HepG2 (cell line): ENCODE results near the gene RAC2. TPM values are rescaled to one million over a fixed set of nuclear protein-coding genes. Genes with fewer than 3 reads are reported as not detected.

Experiments used
- ATAC-seq: fragments of 200-7000 bp; cut with Tn5 transposase; 3 replicates; pipeline ENCODE4 v1.9.1; 2020; ENCODE audit warnings: mild to moderate bottlenecking, moderate library complexity
- BruUV-seq: library from RNA; stranded (reverse); fragments of 400-500 nt; replicated peaks from 2 replicates; lab custom pipeline; 2021; lab: Mats Ljungman, UMichigan
- CTCF ChIA-PET: fragments of 300-600 bp; formaldehyde crosslinking; extraction: SDS; loops from one replicate; lab custom pipeline; 2021; ENCODE audit warnings: low total read pairs, inconsistent platforms, low intra/inter-chr PET ratio; lab: Yijun Ruan, JAX
- POLR2A ChIA-PET: fragments of 350-600 bp; sonication (Branson Sonifier 250); formaldehyde crosslinking; loops from one replicate; lab custom pipeline; 2020; ENCODE audit warnings: antibody characterized with exemption, inconsistent platforms; lab: Yijun Ruan, JAX
- DNase-seq: peaks from one replicate; pipeline ENCODE4 v3.0.0-alpha.2; 2015; ENCODE audit warnings: low spot score
- FAIRE-seq: peaks from 3 replicates; lab custom pipeline; 2011; peaks lifted over from hg19 to GRCh38; lab: Jason Lieb, UNC
- H2AFZ ChIP-seq: one replicate; pipeline ENCODE4 v1.6.1; 2011; ENCODE audit warnings: low read length, inconsistent platforms
- H3K27ac ChIP-seq: fragments of 300-600 bp; 3 replicates; pipeline ENCODE4 v1.8.0; 2011; ENCODE audit warnings: mixed run types, mild to moderate bottlenecking, mixed read lengths, low read length, inconsistent platforms; ENCODE audit not compliant: insufficient read depth; ENCODE audit errors: extremely low read length
- H3K27me3 ChIP-seq, 2 experiments: fragments of 200-600 bp in 1 of 2; 2 replicates in 1 of 2; 3 replicates in 1 of 2; pipeline versions ENCODE4 v1.6.0 to v1.8.0; 2011; ENCODE audit warnings: low read length in 2 of 2, mild to moderate bottlenecking in 2 of 2, moderate library complexity in 2 of 2, inconsistent platforms in 1 of 2; ENCODE audit not compliant: insufficient read depth in 2 of 2, control insufficient read depth in 1 of 2
- H3K36me3 ChIP-seq, 2 experiments: fragments of 200-600 bp in 1 of 2; replicated peaks in 1 of 2; 2 replicates in 1 of 2; 3 replicates in 1 of 2; pipeline versions ENCODE4 v1.5.1 to v1.8.0; 2011; ENCODE audit warnings: low read length in 2 of 2, inconsistent platforms in 1 of 2; ENCODE audit not compliant: insufficient read depth in 2 of 2, control insufficient read depth in 1 of 2
- H3K4me1 ChIP-seq: 2 replicates; pipeline ENCODE4 v1.5.1; 2012; ENCODE audit warnings: low read length, inconsistent platforms; ENCODE audit not compliant: insufficient read depth
- H3K4me2 ChIP-seq: 2 replicates; pipeline ENCODE4 v1.6.0; 2011; ENCODE audit warnings: low read depth, low read length, inconsistent platforms
- H3K4me3 ChIP-seq, 3 experiments: fragments of 200-600 bp in 1 of 3; sonication (generic), shearing (Covaris generic) in 1 of 3; replicated peaks in 1 of 3; 2 replicates each; pipeline ENCODE4 v1.5.1; 2011 to 2016; ENCODE audit warnings: low read length in 3 of 3, inconsistent platforms in 2 of 3, low read depth in 2 of 3, mild to moderate bottlenecking in 2 of 3, control low read depth in 1 of 3, mixed read lengths in 1 of 3; ENCODE audit not compliant: insufficient read depth in 1 of 3
- H3K79me2 ChIP-seq: one replicate; pipeline ENCODE4 v1.6.1; 2011; ENCODE audit warnings: low read length, inconsistent platforms; ENCODE audit not compliant: insufficient read depth
- H3K9ac ChIP-seq: 2 replicates; pipeline ENCODE4 v1.6.0; 2011; ENCODE audit warnings: mild to moderate bottlenecking, low read depth, low read length, inconsistent platforms; ENCODE audit not compliant: insufficient read depth
- H3K9me3 ChIP-seq: 2 replicates; pipeline ENCODE4 v1.5.1; 2012; ENCODE audit warnings: mild to moderate bottlenecking, low read length
- H4K20me1 ChIP-seq: 2 replicates; pipeline ENCODE4 v1.6.0; 2011; ENCODE audit warnings: inconsistent platforms, mild to moderate bottlenecking, low read length, moderate library complexity; ENCODE audit not compliant: insufficient read depth
- ARID4A ChIP-seq: sonication (generic); formaldehyde crosslinking; IDR thresholded peaks from 2 replicates; pipeline ENCODE4 v1.5.0; 2020; ENCODE audit warnings: mild to moderate bottlenecking, missing genetic modification reagents, borderline replicate concordance
- NFIB ChIP-seq: sonication (generic); formaldehyde crosslinking; IDR thresholded peaks from 2 replicates; pipeline ENCODE4 v1.9.0; 2021; ENCODE audit warnings: missing genetic modification reagents, mild to moderate bottlenecking, borderline replicate concordance
- ZNF678 ChIP-seq: sonication (generic); formaldehyde crosslinking; IDR thresholded peaks from 2 replicates; pipeline ENCODE4 v1.4.0; 2020; ENCODE audit warnings: mild to moderate bottlenecking, missing genetic modification reagents
- WGBS: methylation state at CpG from one replicate; pipeline ENCODE4 v1.1.6; 2017; ENCODE audit warnings: low lambda C conversion rate; 5-methylcytosine and 5-hydroxymethylcytosine counted together
- in situ Hi-C: cut with HindIII; loops from 2 replicates; pipeline ENCODE4 v1.10.0; 2017; ENCODE audit warnings: low pct_unique_long_range_greater_than_20kb; ENCODE audit not compliant: extremely low pct_ligation_motif_present
- intact Hi-C: fragments of 100-400 bp; cut with micrococcal nuclease; formaldehyde crosslinking; loops from one replicate; pipeline ENCODE4 v1.10.0; 2022; ENCODE audit not compliant: unreplicated experiment
- polyA plus RNA-seq, 8 experiments: library from polyadenylated mRNA; depleted of rRNA in 3 of 8; stranded (reverse) in 7 of 8; unstranded in 1 of 8; fragments of >200 nt; fragmentation: Illumina TruSeq in 4 of 8; extraction: Trizol in 4 of 8; gene quantifications; 2 replicates each; pipeline versions ENCODE4 v1.2.1 to v1.2.3, GENCODE V29; 2011 to 2016; ENCODE audit warnings: low read depth in 4 of 8, missing spikeins in 1 of 8, mixed read lengths in 1 of 8; ENCODE audit not compliant: insufficient read depth in 1 of 8
- total RNA-seq, 5 experiments: library from RNA; depleted of rRNA; stranded (reverse); fragments of >200 nt; fragmentation: Illumina TruSeq; extraction: Trizol; gene quantifications; 2 replicates each; pipeline ENCODE4 v1.2.3, GENCODE V29; 2016; ENCODE audit warnings: low read depth in 1 of 5

The RAC2 gene
- total and polyA plus RNA-seq, 2 of the 13 experiments (the other 11 are each of a cell fraction or from before 2014, with no cell fraction given), result 0.73 TPM; not detected in 1

- TF ChIP-seq ARID4A, result peak; percentile 67
These were observed 47.3 kb downstream of the RAC2 start (continued) for GRCh38 chr22:37196539-37197450.

- no TSS peak for BruUV-seq
- ATAC-seq (no peak), FAIRE-seq (no peak), DNase-seq (no peak)
- in situ Hi-C loops, result loop anchor here (5.0 kb wide), 1 partner anchor 34 kb away; no protein-coding TSS in a partner anchor
- no peaks in the 10 kb centered on the region for H3K36me3 ChIP-seq
- H3K79me2 ChIP-seq, result no peaks in the 10 kb centered on the region
- H3K27ac ChIP-seq, result peak overlapping the region; percentile 90
- ChIA-PET POLR2A (interaction anchor here (2.2 to 3.4 kb wide), 2 partner anchors 8 to 18 kb away, joined by 11 to 22 read pairs; partner anchors contain the start of gene C1QTNF6), CTCF (interaction anchor here (1.1 kb wide), 1 partner anchor 35 kb away, joined by 3 read pairs; no protein-coding TSS in a partner anchor)
- WGBS, result 100% methylated on average over 4 of the region's 4 CpGs
- H4K20me1 ChIP-seq, result peaks cover 3% of the 10 kb centered on the region; the same call in 1 of the 2 replicates
- no peaks in the 10 kb centered on the region for H3K9me3 ChIP-seq
- no peak for TF ChIP-seq ZNF678
- no peak for TF ChIP-seq NFIB (CRISPR knock-in tag)
- no peak overlapping the region for H2AFZ ChIP-seq
- H3K27me3 ChIP-seq, result no peaks in the 10 kb centered on the region
- no peak overlapping the region for H3K4me3 ChIP-seq
- peaks cover 66% of the 10 kb centered on the region for H3K4me1 ChIP-seq
- no peak overlapping the region for H3K4me2 ChIP-seq
- no peak overlapping the region for H3K9ac ChIP-seq
- intact Hi-C loops, result loop anchor here (5.0 kb wide), 1 partner anchor 164 kb away; no protein-coding TSS in a partner anchor
These were observed 48.1 kb downstream of the RAC2 start for GRCh38 chr22:37195921-37196320.
